Caco-2 (cell line): ENCODE data around the gene BCS1L. TPM values are rescaled to one million over a fixed set of nuclear protein-coding genes. Genes with fewer than 3 reads are reported as not detected.

Source experiments
- BruUV-seq: library from RNA; stranded (reverse); fragments of 400-500 nt; replicated peaks from 2 replicates; lab custom pipeline; 2021; lab: Mats Ljungman, UMichigan
- CTCF ChIA-PET: fragments of 300-600 bp; sonication (Branson Sonifier 250); formaldehyde crosslinking; loops from one replicate; lab custom pipeline; 2022; ENCODE audit warnings: antibody characterized with exemption; lab: Charles Lee
- POLR2A ChIA-PET: fragments of 300-600 bp; sonication (Branson Sonifier 250); formaldehyde crosslinking; loops from one replicate; lab custom pipeline; 2022; ENCODE audit warnings: antibody characterized with exemption; lab: Charles Lee
- DNase-seq, 2 experiments: peaks; one replicate each; pipeline versions ENCODE4 v3.0.0 to v3.0.0-alpha.2; 2020 to 2022
- H3K27me3 ChIP-seq: replicated peaks from 2 replicates; pipeline ENCODE4 v1.6.0; 2011; ENCODE audit warnings: low read length; ENCODE audit not compliant: control insufficient read depth, insufficient read depth
- H3K36me3 ChIP-seq: 2 replicates; pipeline ENCODE4 v1.5.1; 2011; ENCODE audit warnings: low read length; ENCODE audit not compliant: control insufficient read depth, insufficient read depth
- H3K4me1 ChIP-seq: fragments of 250-450 bp; sonication (Bioruptor Pico); 2 replicates; pipeline ENCODE4 v1.5.1; 2020; ENCODE audit warnings: mild to moderate bottlenecking
- H3K4me3 ChIP-seq: 2 replicates; pipeline ENCODE4 v1.5.1; 2011; ENCODE audit warnings: low read depth, mild to moderate bottlenecking, control low read depth, low read length
- H3K9me3 ChIP-seq: fragments of 250-450 bp; sonication (Bioruptor Pico); 2 replicates; pipeline ENCODE4 v1.5.1; 2020; ENCODE audit warnings: mild to moderate bottlenecking, moderate library complexity
- H3K27ac Mint-ChIP-seq: one replicate; pipeline ENCODE4 v1.8.0; 2022; ENCODE audit warnings: mixed read lengths; ENCODE audit not compliant: unreplicated experiment
- H3K27me3 Mint-ChIP-seq: one replicate; pipeline ENCODE4 v1.8.0; 2022; ENCODE audit warnings: mixed read lengths; ENCODE audit not compliant: insufficient read depth, unreplicated experiment
- H3K36me3 Mint-ChIP-seq: one replicate; pipeline ENCODE4 v1.8.0; 2022; ENCODE audit warnings: mild to moderate bottlenecking, mixed read lengths; ENCODE audit not compliant: insufficient read depth, unreplicated experiment
- H3K4me1 Mint-ChIP-seq: one replicate; pipeline ENCODE4 v1.8.0; 2022; ENCODE audit warnings: low read depth, mixed read lengths; ENCODE audit not compliant: unreplicated experiment
- H3K4me3 Mint-ChIP-seq: one replicate; pipeline ENCODE4 v1.8.0; 2022; ENCODE audit warnings: mild to moderate bottlenecking, moderate library complexity, mixed read lengths; ENCODE audit not compliant: unreplicated experiment
- H3K9me3 Mint-ChIP-seq: one replicate; pipeline ENCODE4 v1.8.0; 2022; ENCODE audit warnings: mixed read lengths; ENCODE audit not compliant: unreplicated experiment
- CTCF ChIP-seq, 2 experiments: fragments of 200-600 bp in 1 of 2; IDR thresholded peaks; 1 replicate in 1 of 2; 2 replicates in 1 of 2; pipeline versions ENCODE4 v1.5.1 to v1.8.0; 2011 to 2022; ENCODE audit warnings: antibody characterized with exemption in 1 of 2, control low read depth in 1 of 2, inconsistent platforms in 1 of 2, low read depth in 1 of 2, low read length in 1 of 2, mild to moderate bottlenecking in 1 of 2, moderate library complexity in 1 of 2; ENCODE audit not compliant: insufficient read depth in 1 of 2, severe bottlenecking in 1 of 2, unreplicated experiment in 1 of 2
- intact Hi-C: fragments of 100-400 bp; cut with micrococcal nuclease; formaldehyde crosslinking; loops from one replicate; pipeline ENCODE4 v1.10.0; 2022; ENCODE audit not compliant: unreplicated experiment
- total RNA-seq: library from RNA; stranded (reverse); gene quantifications from 2 replicates; pipeline ENCODE4 v1.2.3, GENCODE V29; 2022

The BCS1L gene
- total RNA-seq, 1 experiment from 2014 or later: 68.3 TPM

DNA sequence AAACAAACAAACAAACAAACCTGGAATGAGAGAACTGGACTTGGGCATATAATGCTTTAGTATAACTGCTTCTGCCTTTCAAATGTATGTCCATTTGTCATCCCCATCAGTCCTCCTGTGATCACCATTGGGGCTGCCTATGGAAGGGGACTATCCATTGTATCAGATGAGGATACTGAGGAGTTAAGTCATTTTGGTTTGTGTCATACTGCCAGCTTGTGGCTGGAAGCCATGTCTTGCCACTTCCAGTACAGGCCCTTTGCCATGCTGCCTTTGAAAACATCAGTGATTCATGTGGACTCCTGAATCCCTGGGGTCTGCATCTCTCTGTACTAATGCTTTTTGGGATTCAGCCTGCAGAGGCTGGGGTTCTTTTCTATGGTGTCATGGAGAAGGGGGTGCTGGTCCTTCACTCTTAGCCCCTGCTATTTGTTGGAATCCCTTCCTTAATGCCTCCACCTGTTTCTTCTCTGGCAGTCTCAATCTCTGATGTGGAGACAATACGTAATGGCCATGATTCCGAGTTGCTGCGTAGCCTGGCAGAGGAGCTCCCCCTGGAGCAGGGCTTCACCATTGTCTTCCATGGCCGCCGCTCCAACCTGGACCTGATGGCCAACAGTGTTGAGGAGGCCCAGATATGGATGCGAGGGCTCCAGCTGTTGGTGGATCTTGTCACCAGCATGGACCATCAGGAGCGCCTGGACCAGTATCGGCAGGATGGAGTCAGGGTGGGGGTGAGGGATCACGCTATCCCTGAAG, 41.2 kb upstream of the BCS1L start:
- ChIA-PET POLR2A (no interaction called here), CTCF (no interaction called here)
- DNase-seq: peak in 1 of 2 experiments; percentile 16
- Histone ChIP-seq H3K4me1 (no peaks in the 10 kb centered on the region), H3K9me3 (no peaks in the 10 kb centered on the region), H3K4me3 (no peak overlapping the region), H3K36me3 (no peaks in the 10 kb centered on the region), H3K27me3 (no peaks in the 10 kb centered on the region)
- BruUV-seq: no TSS peak
- Mint-ChIP-seq H3K9me3 (no peaks in the 10 kb centered on the region), H3K27me3 (no peaks in the 10 kb centered on the region), H3K4me1 (peaks cover 5% of the 10 kb centered on the region), H3K27ac (no peak overlapping the region), H3K36me3 (no peaks in the 10 kb centered on the region), H3K4me3 (no peak overlapping the region)
- TF ChIP-seq CTCF (IDR thresholded peaks at IDR 0.05; ENCODE audit: insufficient read depth in 1 of 2, low read depth in 1 of 2, low read length in 1 of 2, severe bottlenecking in 1 of 2, unreplicated experiment in 1 of 2): no peak
- intact Hi-C loops: no loop called here

- peaks cover under 1% of the 10 kb centered on the region for H3K4me1 Mint-ChIP-seq
- CTCF ChIA-PET: no interaction called here
- no peaks in the 10 kb centered on the region for H3K36me3 Mint-ChIP-seq
- no peak overlapping the region for H3K27ac Mint-ChIP-seq
- Histone ChIP-seq H3K9me3 (no peaks in the 10 kb centered on the region), H3K27me3 (no peaks in the 10 kb centered on the region), H3K36me3 (no peaks in the 10 kb centered on the region), H3K4me3 (no peak overlapping the region), H3K4me1 (no peaks in the 10 kb centered on the region)
- POLR2A ChIA-PET: no interaction called here
- no peak for DNase-seq
- no peak overlapping the region for H3K4me3 Mint-ChIP-seq
- no peak for TF ChIP-seq CTCF (IDR thresholded peaks at IDR 0.05; ENCODE audit: insufficient read depth in 1 of 2, low read depth in 1 of 2, low read length in 1 of 2, severe bottlenecking in 1 of 2, unreplicated experiment in 1 of 2)
- no peaks in the 10 kb centered on the region for H3K9me3 Mint-ChIP-seq
- intact Hi-C loops: no loop called here
- BruUV-seq: no TSS peak
- no peaks in the 10 kb centered on the region for H3K27me3 Mint-ChIP-seq
Observed at GRCh38 chr2:218621007-218621406, 38.5 kb upstream of the BCS1L start.

DNA sequence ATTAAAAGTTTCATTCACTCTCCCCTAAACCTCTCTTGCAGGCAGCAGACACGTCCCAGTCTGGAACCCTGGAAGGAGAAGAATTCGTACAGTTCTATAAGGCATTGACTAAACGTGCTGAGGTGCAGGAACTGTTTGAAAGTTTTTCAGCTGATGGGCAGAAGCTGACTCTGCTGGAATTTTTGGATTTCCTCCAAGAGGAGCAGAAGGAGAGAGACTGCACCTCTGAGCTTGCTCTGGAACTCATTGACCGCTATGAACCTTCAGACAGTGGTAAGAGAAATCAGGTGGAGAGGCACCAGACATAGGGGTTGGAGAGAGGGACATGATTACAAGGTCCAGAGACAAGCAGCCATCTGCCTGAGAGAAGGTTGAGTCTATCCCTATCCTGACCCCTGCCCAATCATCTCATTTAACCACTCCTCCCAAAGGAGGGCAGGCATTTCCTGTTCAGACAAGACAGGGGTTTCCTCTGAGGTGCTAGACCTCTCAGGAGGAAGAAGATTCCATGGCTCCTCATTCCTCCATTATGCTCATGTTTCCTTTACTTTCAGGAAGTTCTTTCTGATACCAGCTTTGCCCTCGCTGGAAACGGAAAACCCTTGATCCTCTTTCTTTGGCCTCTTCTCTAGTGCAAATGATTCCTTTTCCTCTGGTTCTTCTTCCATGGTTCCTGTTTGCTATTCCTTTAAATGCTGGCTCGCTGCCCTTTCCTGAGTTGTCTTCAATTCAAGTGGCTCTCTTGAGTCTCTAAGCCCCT, 36.7 kb upstream of the BCS1L start:
- Mint-ChIP-seq H3K9me3 (no peaks in the 10 kb centered on the region), H3K27ac (no peak overlapping the region), H3K4me1 (no peaks in the 10 kb centered on the region), H3K27me3 (no peaks in the 10 kb centered on the region), H3K4me3 (no peak overlapping the region), H3K36me3 (no peaks in the 10 kb centered on the region)
- Histone ChIP-seq H3K4me1 (no peaks in the 10 kb centered on the region), H3K9me3 (no peaks in the 10 kb centered on the region), H3K27me3 (no peaks in the 10 kb centered on the region), H3K4me3 (no peak overlapping the region), H3K36me3 (no peaks in the 10 kb centered on the region)
- no TSS peak for BruUV-seq
- CTCF ChIA-PET: no interaction called here
- intact Hi-C loops: no loop called here
- POLR2A ChIA-PET: no interaction called here
- DNase-seq: no peak
- no peak for TF ChIP-seq CTCF (IDR thresholded peaks at IDR 0.05; ENCODE audit: insufficient read depth in 1 of 2, low read depth in 1 of 2, low read length in 1 of 2, severe bottlenecking in 1 of 2, unreplicated experiment in 1 of 2)
